Muscle of leg (tissue), 11 donors: Measurements from ENCODE around the gene FLNB. TPM values are rescaled to one million over a fixed set of nuclear protein-coding genes. Genes with fewer than 3 reads are reported as not detected.

Source experiments
- DNase-seq: peaks from one replicate; pipeline ENCODE4 v3.0.0; 2013
- H3K27ac ChIP-seq: one replicate; pipeline ENCODE4 v1.5.1; 2013; ENCODE audit warnings: mild to moderate bottlenecking, low read length, control low read depth
- H3K27me3 ChIP-seq: one replicate; pipeline ENCODE4 v1.6.1; 2013; ENCODE audit warnings: low read length; ENCODE audit not compliant: control insufficient read depth, insufficient read depth
- H3K36me3 ChIP-seq: one replicate; pipeline ENCODE4 v1.6.1; 2013; ENCODE audit warnings: low read length; ENCODE audit not compliant: control insufficient read depth, insufficient read depth
- H3K4me1 ChIP-seq: one replicate; pipeline ENCODE4 v1.6.1; 2013; ENCODE audit warnings: low read length; ENCODE audit not compliant: control insufficient read depth, insufficient read depth
- H3K4me3 ChIP-seq: one replicate; pipeline ENCODE4 v1.5.1; 2013; ENCODE audit warnings: low read length, control low read depth
- H3K9me3 ChIP-seq: replicated peaks from 2 replicates; pipeline ENCODE4 v1.6.1; 2013; ENCODE audit warnings: low read depth, low read length; ENCODE audit not compliant: control insufficient read depth
- WGBS: methylation state at CpG from one replicate; pipeline ENCODE4 v1.1.5; 2013; ENCODE audit warnings: missing lambda C conversion rate; ENCODE audit not compliant: insufficient coverage; 5-methylcytosine and 5-hydroxymethylcytosine counted together
- polyA plus RNA-seq, 8 donors: library from polyadenylated mRNA; unstranded; fragments of 120-200 nt; gene quantifications; one replicate each; pipeline versions ENCODE4 v1.2.1 to v1.2.3, GENCODE V29; 2013; ENCODE audit warnings: inconsistent platforms in 1 of 8, low replicate concordance in 1 of 8; ENCODE audit not compliant: insufficient read length in 8 of 8, insufficient read depth in 1 of 8
- total RNA-seq: library from RNA; stranded (reverse); fragments of 120-200 nt; gene quantifications from one replicate; pipeline ENCODE4 v1.2.4, GENCODE V29; 2013

Gene FLNB
- total and polyA plus RNA-seq, 9 donors = 44.4 to 87.1 (median 65.2) TPM

GRCh38 chr3:57963811-57964346 lies 44.3 kb upstream of the FLNB start:
- Histone ChIP-seq H3K9me3 (no peaks in the 10 kb centered on the region), H3K36me3 (no peaks in the 10 kb centered on the region), H3K4me1 (peaks cover 14% of the 10 kb centered on the region), H3K4me3 (no peak overlapping the region), H3K27me3 (no peaks in the 10 kb centered on the region), H3K27ac (no peak overlapping the region)
- 75% methylated on average over 2 of the region's 7 CpGs for WGBS
- no peak for DNase-seq

GRCh38 chr3:57966829-57967228 lies 41.4 kb upstream of the FLNB start:
- Histone ChIP-seq H3K9me3 (no peaks in the 10 kb centered on the region), H3K4me1 (peaks cover 5% of the 10 kb centered on the region), H3K36me3 (no peaks in the 10 kb centered on the region), H3K27me3 (no peaks in the 10 kb centered on the region), H3K27ac (no peak overlapping the region), H3K4me3 (no peak overlapping the region)
- DNase-seq = no peak
- 35% methylated on average over 2 of the region's 4 CpGs for WGBS

GRCh38 chr3:57967590-57967989 lies 40.6 kb upstream of the FLNB start:
- H3K27me3 ChIP-seq = no peaks in the 10 kb centered on the region
- DNase-seq = no peak
- H3K9me3 ChIP-seq = no peaks in the 10 kb centered on the region

GRCh38 chr3:57968501-57968900 lies 39.7 kb upstream of the FLNB start:
- no peak for DNase-seq

More at GRCh38 chr3:57967590-57967989, 40.6 kb upstream of the FLNB start:
- Histone ChIP-seq H3K36me3 (no peaks in the 10 kb centered on the region), H3K4me1 (peaks cover 9% of the 10 kb centered on the region), H3K27ac (no peak overlapping the region), H3K4me3 (no peak overlapping the region)
- 83% methylated on average over 4 of the region's 9 CpGs for WGBS

GRCh38 chr3:57971975-57972374 lies 36.2 kb upstream of the FLNB start:
- WGBS = 68% methylated on average over 2 of the region's 4 CpGs
- H3K36me3 ChIP-seq = no peaks in the 10 kb centered on the region
- no peaks in the 10 kb centered on the region for H3K27me3 ChIP-seq
- peak overlapping the region; percentile 67 for H3K27ac ChIP-seq
- H3K9me3 ChIP-seq = no peaks in the 10 kb centered on the region
- no peak overlapping the region for H3K4me3 ChIP-seq
- H3K4me1 ChIP-seq = peaks cover 13% of the 10 kb centered on the region
- DNase-seq = no peak

More at GRCh38 chr3:57968501-57968900, 39.7 kb upstream of the FLNB start:
- WGBS = 87% methylated on average over 4 of the region's 5 CpGs
- no peak overlapping the region for H3K27ac ChIP-seq
- peaks cover 9% of the 10 kb centered on the region for H3K4me1 ChIP-seq
- H3K36me3 ChIP-seq = no peaks in the 10 kb centered on the region
- H3K9me3 ChIP-seq = no peaks in the 10 kb centered on the region
- H3K27me3 ChIP-seq = no peaks in the 10 kb centered on the region
- H3K4me3 ChIP-seq = no peak overlapping the region

GRCh38 chr3:57972531-57973111 lies 35.6 kb upstream of the FLNB start:
- H3K36me3 ChIP-seq = no peaks in the 10 kb centered on the region
- H3K27me3 ChIP-seq = no peaks in the 10 kb centered on the region
- H3K4me3 ChIP-seq = no peak overlapping the region
- peak overlapping the region; percentile 67 for H3K27ac ChIP-seq
- H3K4me1 ChIP-seq = peaks cover 13% of the 10 kb centered on the region
- 61% methylated on average over 6 of the region's 9 CpGs for WGBS
- DNase-seq = no peak
- H3K9me3 ChIP-seq = no peaks in the 10 kb centered on the region

- Histone ChIP-seq H3K27me3 (no peaks in the 10 kb centered on the region), H3K9me3 (no peaks in the 10 kb centered on the region), H3K27ac (no peak overlapping the region), H3K4me1 (peaks cover 13% of the 10 kb centered on the region), H3K4me3 (no peak overlapping the region), H3K36me3 (no peaks in the 10 kb centered on the region)
- WGBS = 92% methylated on average over 5 of the region's 13 CpGs
- DNase-seq = no peak
Observed at GRCh38 chr3:57973715-57974477, 34.3 kb upstream of the FLNB start.

GRCh38 chr3:57974796-57975388 lies 33.3 kb upstream of the FLNB start:
- H3K9me3 ChIP-seq = no peaks in the 10 kb centered on the region
- no peak overlapping the region for H3K27ac ChIP-seq
- peaks cover 13% of the 10 kb centered on the region for H3K4me1 ChIP-seq
- no peak overlapping the region for H3K4me3 ChIP-seq
- H3K36me3 ChIP-seq = no peaks in the 10 kb centered on the region
- no peaks in the 10 kb centered on the region for H3K27me3 ChIP-seq
- WGBS = 65% methylated on average over 4 of the region's 6 CpGs
- peak; percentile 48 for DNase-seq

GRCh38 chr3:57977818-57978235 lies 30.4 kb upstream of the FLNB start:
- Histone ChIP-seq H3K36me3 (no peaks in the 10 kb centered on the region), H3K9me3 (no peaks in the 10 kb centered on the region), H3K4me3 (no peak overlapping the region), H3K4me1 (peaks cover 4% of the 10 kb centered on the region), H3K27me3 (no peaks in the 10 kb centered on the region), H3K27ac (no peak overlapping the region)
- 41% methylated on average over 3 of the region's 4 CpGs for WGBS
- DNase-seq = no peak

GRCh38 chr3:57978316-57978715 lies 29.9 kb upstream of the FLNB start:
- Histone ChIP-seq H3K27me3 (no peaks in the 10 kb centered on the region), H3K9me3 (no peaks in the 10 kb centered on the region), H3K4me3 (no peak overlapping the region), H3K27ac (no peak overlapping the region), H3K36me3 (no peaks in the 10 kb centered on the region), H3K4me1 (peaks cover 6% of the 10 kb centered on the region)
- 90% methylated on average over 2 of the region's 8 CpGs for WGBS
- no peak for DNase-seq
